SKM-1 (cell line): ENCODE data around the gene ZNF669.

Experiments used
- DNase-seq: peaks from one replicate; lab custom pipeline; 2025; ENCODE audit not compliant: unreplicated experiment; lab: John Stamatoyannopoulos, UW

The ZNF669 gene

DNA sequence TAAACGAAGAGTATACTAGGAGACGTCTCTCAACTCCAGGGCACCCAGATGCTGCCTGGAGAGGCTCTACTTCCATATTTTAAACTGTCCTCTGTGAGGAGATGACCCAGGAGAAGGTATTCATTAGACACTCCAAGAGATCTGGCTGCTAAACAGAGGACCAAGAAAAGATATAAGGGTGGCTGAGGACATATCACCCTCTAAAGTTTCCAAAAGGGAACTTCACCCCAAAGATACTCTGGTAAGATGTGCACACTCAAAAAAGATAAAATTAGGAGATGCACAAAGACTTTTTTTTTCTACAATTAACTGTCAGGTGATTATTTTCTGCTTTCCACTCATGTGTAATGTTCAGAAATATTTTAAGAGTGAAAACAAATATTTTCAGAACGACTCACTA is 26.9 kb downstream of the ZNF669 start:
- DNase-seq = no peak

DNA sequence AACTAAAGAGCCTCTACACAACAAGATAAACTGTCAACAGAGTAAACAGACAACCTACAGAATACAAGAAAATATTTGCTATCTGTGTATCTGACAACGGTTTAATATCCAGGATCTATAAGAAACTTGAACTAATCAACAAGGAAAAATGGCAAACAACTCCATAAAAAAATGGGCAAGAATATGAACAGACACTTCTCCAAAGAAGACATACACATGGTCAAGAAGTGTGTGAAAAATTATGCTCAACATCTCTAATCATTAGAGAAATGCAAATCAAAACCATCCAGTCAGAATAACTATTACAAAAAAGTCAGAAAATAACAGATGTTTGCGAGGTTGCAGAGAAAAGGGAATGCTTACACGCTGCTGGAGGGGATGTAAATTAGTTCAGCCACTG is 33.5 kb downstream of the ZNF669 start:
- no peak for DNase-seq

DNA sequence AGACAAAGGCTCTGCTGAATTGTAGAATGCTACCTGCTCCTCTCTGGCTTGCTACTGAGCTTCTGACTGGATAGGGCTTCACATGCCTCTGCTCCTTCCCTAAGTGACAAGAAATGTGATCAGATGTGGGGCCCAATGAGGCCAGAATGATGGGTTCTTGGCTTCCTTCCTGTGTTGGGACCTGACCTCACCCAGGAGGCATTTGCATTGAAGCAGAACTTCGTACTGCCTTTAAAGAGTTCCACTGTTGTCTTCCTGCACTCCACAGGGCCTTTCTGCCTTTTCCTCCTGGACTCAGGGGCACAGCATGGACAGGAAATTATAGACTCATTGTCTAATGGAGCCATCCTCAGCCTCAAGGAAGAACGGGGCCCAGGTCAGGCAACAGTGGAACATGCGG is 39.9 kb downstream of the ZNF669 start:
- DNase-seq = no peak

DNA sequence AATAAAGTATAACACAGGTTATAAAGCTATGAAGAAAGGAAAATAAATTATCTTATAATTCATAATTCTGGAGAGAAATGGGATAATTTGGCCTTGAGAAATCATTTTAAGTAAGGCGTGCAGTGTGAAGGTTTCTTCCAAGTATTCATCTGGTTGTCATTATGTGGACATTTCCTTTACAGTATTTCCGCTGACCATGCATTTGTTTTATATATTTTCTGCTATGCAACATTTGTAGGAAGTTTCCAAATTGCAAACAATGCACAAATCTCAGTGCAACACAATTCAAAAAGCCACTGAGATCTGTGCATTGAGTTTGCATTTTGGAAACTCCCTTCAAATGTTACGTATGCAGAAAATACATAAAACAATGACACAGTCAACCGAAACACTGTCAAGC is 43.4 kb downstream of the ZNF669 start:
- DNase-seq = no peak

DNA sequence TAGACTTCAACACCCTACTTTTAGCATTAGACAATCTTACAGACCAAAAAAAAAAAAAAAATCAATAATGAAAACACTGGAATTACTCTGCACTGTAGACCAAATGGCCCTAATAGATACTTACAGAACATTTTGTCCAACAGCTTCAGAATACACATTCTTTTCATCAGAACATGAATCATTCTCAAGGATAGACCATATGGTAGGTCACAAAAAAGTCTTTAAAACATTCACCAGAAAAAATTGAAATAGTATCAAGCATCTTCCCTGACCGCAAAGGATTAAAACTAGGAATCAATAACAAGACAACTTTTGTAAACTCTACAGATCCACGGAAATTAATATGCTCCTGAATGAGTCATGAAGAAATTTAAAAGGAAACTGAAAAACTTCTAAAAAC is 48.1 kb downstream of the ZNF669 start:
- DNase-seq = no peak

DNA sequence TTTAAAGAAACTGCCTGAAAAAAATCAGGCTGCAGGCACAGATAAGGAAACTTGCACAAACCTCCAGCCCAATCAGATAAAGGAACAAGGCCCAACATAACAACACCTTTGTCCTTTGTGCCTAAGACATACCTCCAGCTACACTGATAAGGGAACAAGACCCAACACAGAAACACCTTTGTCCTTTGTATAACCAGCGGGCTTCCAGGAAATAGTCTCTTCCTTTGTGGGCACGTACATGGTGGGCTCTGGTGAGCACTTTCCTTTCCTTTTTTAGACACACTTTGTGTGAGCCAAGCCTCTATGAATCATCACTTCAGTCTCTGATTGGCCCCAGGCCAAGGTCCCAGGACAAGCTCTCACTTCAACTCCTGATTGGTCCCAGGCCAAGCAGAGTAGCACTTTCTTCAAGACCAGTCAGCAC is 49.2 kb downstream of the ZNF669 start:
- DNase-seq = no peak
